Activated B cell treated with CpG ODN at 0.5 μM for 24 hours (primary cell): ENCODE results near the gene KLF1. TPM values are rescaled to one million over a fixed set of nuclear protein-coding genes. Genes with fewer than 3 reads are reported as not detected.
A peak's percentile ranks its signal among the peaks of the same experiment; 100 is the strongest.

Experiments used
- ATAC-seq: fragments of 200-7000 bp; cut with Tn5 transposase; one replicate; pipeline ENCODE4 v1.10.0; 2021; ENCODE audit warnings: low read depth, mild to moderate bottlenecking, moderate library complexity
- CTCF ChIA-PET: fragments of 350-600 bp; sonication (Branson Sonifier 250); formaldehyde crosslinking; loops from one replicate; lab custom pipeline; 2021; ENCODE audit warnings: antibody characterized with exemption; lab: Charles Lee
- POLR2A ChIA-PET: fragments of 350-600 bp; sonication (Branson Sonifier 250); formaldehyde crosslinking; loops from one replicate; lab custom pipeline; 2021; ENCODE audit warnings: antibody characterized with exemption; lab: Charles Lee
- DNase-seq: peaks from one replicate; pipeline ENCODE4 v3.0.0; 2022
- H3K27ac Mint-ChIP-seq: one replicate; pipeline ENCODE4 v1.8.0; 2020; ENCODE audit warnings: mixed read lengths
- H3K27me3 Mint-ChIP-seq: one replicate; pipeline ENCODE4 v1.8.0; 2021; ENCODE audit warnings: mixed read lengths
- H3K36me3 Mint-ChIP-seq: one replicate; pipeline ENCODE4 v1.8.0; 2021; ENCODE audit warnings: low read depth, mixed read lengths
- H3K4me1 Mint-ChIP-seq: one replicate; pipeline ENCODE4 v1.8.0; 2021; ENCODE audit warnings: mixed read lengths
- H3K4me3 Mint-ChIP-seq: one replicate; pipeline ENCODE4 v1.8.0; 2020; ENCODE audit warnings: mild to moderate bottlenecking, mixed read lengths
- H3K9me3 Mint-ChIP-seq: one replicate; pipeline ENCODE4 v1.8.0; 2020; ENCODE audit warnings: mixed read lengths
- CTCF ChIP-seq: fragments of 200-600 bp; IDR thresholded peaks from one replicate; pipeline ENCODE4 v1.8.0; 2022; ENCODE audit warnings: antibody characterized with exemption, mild to moderate bottlenecking
- intact Hi-C: fragments of 100-400 bp; cut with micrococcal nuclease; formaldehyde crosslinking; loops from one replicate; pipeline ENCODE4 v1.15.1; 2024
- total RNA-seq: library from RNA; stranded (reverse); gene quantifications from 2 replicates; pipeline ENCODE4 v1.2.3, GENCODE V29; 2022

KLF1 gene
- total RNA-seq, 1 donor from 2014 or later = not detected

GRCh38 chr19:12884202-12884601 lies 2.8 kb downstream of the KLF1 start:
- peaks cover 2% of the 10 kb centered on the region for H3K9me3 Mint-ChIP-seq
- DNase-seq (no peak), ATAC-seq (no peak)
- no peaks in the 10 kb centered on the region for H3K27me3 Mint-ChIP-seq
- peaks cover 36% of the 10 kb centered on the region for H3K4me1 Mint-ChIP-seq
- CTCF ChIA-PET = interaction anchor here (1.7 to 3.4 kb wide), 2 partner anchors 81 to 210 kb away, joined by 6 to 39 read pairs; no protein-coding TSS in a partner anchor
- intact Hi-C loops = no loop called here
- H3K27ac Mint-ChIP-seq = no peak overlapping the region
- POLR2A ChIA-PET = interaction anchor here (0.5 to 2.2 kb wide), 7 partner anchors 35 to 263 kb away, joined by 3 to 15 read pairs (median 7); partner anchors contain the start of genes CALR, FARSA, JUNB and SYCE2
- TF ChIP-seq CTCF = no peak
- peaks cover 1% of the 10 kb centered on the region for H3K36me3 Mint-ChIP-seq
- H3K4me3 Mint-ChIP-seq = no peak overlapping the region

DNA sequence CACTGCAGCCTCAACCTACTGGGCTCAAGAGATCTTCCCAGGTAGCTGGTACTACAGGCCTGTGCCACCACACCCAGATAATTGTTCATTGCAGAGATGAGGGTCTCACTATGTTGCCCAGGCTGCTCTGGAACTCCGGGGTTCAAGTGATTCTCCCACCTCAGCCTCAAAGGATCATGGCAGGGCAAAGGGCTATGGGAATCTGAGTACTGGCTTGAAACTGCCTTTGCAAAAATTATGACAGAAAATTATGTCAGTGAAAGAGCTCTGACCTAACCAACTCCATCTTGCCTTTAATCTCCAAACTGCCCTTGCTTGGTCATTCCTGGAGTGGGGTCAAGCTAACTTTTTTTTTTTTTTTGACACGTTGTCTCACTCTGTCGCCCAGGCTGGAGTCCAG lies 4.4 kb downstream of the KLF1 start:
- no peak for DNase-seq
- H3K36me3 Mint-ChIP-seq = peaks cover 11% of the 10 kb centered on the region
- H3K4me1 Mint-ChIP-seq = peaks cover 34% of the 10 kb centered on the region
- intact Hi-C loops = no loop called here
- peak overlapping the region; percentile 94 for H3K27ac Mint-ChIP-seq
- no peak for ATAC-seq
- peaks cover 2% of the 10 kb centered on the region for H3K9me3 Mint-ChIP-seq
- CTCF ChIA-PET = interaction anchor here (0.6 to 1.2 kb wide), 4 partner anchors 8 to 164 kb away, joined by 3 to 6 read pairs (median 3); partner anchors contain the start of gene GCDH
- POLR2A ChIA-PET = interaction anchor here (0.7 to 3.6 kb wide), 9 partner anchors 8 to 1000 kb away, joined by 3 to 58 read pairs (median 4); partner anchors contain the start of genes CALR and GCDH
- H3K4me3 Mint-ChIP-seq = peak overlapping the region; percentile 92
- TF ChIP-seq CTCF = no peak
- H3K27me3 Mint-ChIP-seq = no peaks in the 10 kb centered on the region

DNA sequence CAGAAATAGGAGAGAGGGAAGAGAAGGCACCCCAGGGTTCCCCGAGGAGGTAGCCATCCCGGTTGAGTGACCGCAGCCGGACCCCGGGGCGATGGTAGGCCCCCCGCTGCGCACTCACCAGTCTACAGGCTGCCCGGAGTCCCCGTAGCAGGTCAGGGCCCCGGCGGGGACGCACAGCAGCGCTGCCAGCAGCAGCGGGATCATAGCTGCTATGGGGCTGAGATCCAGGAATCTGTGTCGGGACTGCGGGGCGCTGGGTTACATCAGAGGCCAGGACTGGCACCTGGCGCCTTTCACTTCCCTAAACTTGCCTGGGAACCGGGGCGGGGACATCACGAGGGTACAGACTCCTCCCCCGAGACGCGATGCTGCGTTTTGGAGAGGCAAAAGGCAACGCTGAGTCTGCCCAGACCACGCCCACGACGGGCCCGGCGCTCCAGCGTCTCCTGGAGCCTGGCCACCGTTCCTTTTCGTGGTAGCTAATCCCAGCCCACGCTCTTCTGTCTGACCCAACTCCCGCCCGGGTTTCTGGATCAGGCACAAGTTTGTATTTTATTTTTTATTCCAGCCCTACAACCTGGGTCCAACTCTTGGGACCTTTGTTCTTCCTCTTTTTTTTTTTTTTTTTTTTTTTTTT lies 5.7 kb downstream of the KLF1 start, which contains the start of gene DNASE2:
TSS of gene DNASE2 (minus strand) at position 278 of the 637 bp plus-strand sequence. CDS start at position 204, 74 bp downstream.
- TF ChIP-seq CTCF = no peak
- H3K9me3 Mint-ChIP-seq = peaks cover 2% of the 10 kb centered on the region
- ChIA-PET POLR2A (interaction anchor here (0.5 to 3.6 kb wide), 20 partner anchors 8 to 367 kb away, joined by 3 to 58 read pairs (median 5); partner anchors contain the start of genes CALR, FARSA, GADD45GIP1 and GCDH), CTCF (interaction anchor here (1.3 to 1.7 kb wide), 2 partner anchors 33 to 83 kb away, joined by 3 to 6 read pairs; no protein-coding TSS in a partner anchor)
- H3K27ac Mint-ChIP-seq = peak within 1 kb of the TSS; percentile 94
- ATAC-seq (peak; percentile 84), DNase-seq (peak; percentile 85)
- peak within 1 kb of the TSS; percentile 92 for H3K4me3 Mint-ChIP-seq
- intact Hi-C loops = loop anchor here (1.0 to 2.0 kb wide), 4 partner anchors 9 to 52 kb away; partner anchors contain the start of genes FARSA and SYCE2
- peaks cover 34% of the 10 kb centered on the region for H3K4me1 Mint-ChIP-seq
- H3K27me3 Mint-ChIP-seq = no peaks in the 10 kb centered on the region
- peaks cover 18% of the 10 kb centered on the region for H3K36me3 Mint-ChIP-seq

DNA sequence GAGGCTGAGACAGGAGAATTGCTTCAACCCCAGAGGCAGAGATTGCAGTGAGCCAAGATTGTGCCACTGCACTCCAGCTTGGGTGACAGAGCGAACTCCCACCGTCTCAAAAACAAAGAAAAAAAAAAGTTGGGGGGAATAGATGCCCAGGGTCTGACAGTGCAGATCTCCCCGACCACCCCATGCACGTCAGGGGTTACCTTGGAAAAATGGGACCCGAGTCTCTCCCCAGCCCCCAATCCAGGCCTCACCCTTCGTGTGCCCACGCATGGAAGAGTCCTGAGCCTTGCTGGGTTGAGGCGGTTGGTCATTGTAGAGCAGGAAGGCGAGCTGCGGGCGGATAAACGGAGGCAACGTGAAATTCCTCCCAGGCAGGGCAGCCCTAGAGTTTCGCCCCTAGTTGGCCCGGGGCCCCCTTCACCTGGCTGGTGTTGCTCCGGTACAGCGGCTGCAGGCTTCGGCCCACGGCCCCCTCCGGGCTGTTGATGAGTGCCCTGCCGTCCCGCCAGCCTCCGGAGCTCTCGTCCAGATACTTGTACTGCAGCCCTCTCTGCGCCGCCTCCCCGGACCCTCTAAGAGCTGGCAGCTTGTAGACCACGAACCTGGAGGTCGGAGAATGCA lies 6.3 kb downstream of the KLF1 start:
- DNase-seq = no peak
- ChIA-PET POLR2A (interaction anchor here (0.5 to 3.6 kb wide), 21 partner anchors 8 to 1056 kb away, joined by 3 to 58 read pairs (median 4); partner anchors contain the start of genes CALR, FARSA, GADD45GIP1 and GCDH), CTCF (interaction anchor here (1.3 to 1.7 kb wide), 2 partner anchors 33 to 83 kb away, joined by 3 to 6 read pairs; no protein-coding TSS in a partner anchor)
- H3K36me3 Mint-ChIP-seq = peaks cover 25% of the 10 kb centered on the region
- peaks cover 2% of the 10 kb centered on the region for H3K9me3 Mint-ChIP-seq
- ATAC-seq = peak; percentile 15
- H3K27ac Mint-ChIP-seq = peak overlapping the region; percentile 94
- intact Hi-C loops = loop anchor here (1.0 to 2.0 kb wide), 4 partner anchors 10 to 53 kb away; partner anchors contain the start of genes FARSA and SYCE2
- peaks cover 34% of the 10 kb centered on the region for H3K4me1 Mint-ChIP-seq
- H3K27me3 Mint-ChIP-seq = no peaks in the 10 kb centered on the region
- no peak for TF ChIP-seq CTCF
- H3K4me3 Mint-ChIP-seq = peak overlapping the region; percentile 92
